Left ventricle myocardium superior (tissue), 1 donor: Measurements from ENCODE around the gene TRIM36. TPM values are rescaled to one million over a fixed set of nuclear protein-coding genes. Genes with fewer than 3 reads are reported as not detected.

Experiments used
- ATAC-seq: fragments of 200-7000 bp; cut with Tn5 transposase; one replicate; pipeline ENCODE4 v1.9.1; 2020; ENCODE audit warnings: mild to moderate bottlenecking, moderate library complexity
- DNase-seq: peaks from one replicate; pipeline ENCODE4 v3.0.0-alpha.2; 2020
- intact Hi-C: fragments of 100-400 bp; cut with micrococcal nuclease; formaldehyde crosslinking; loops from one replicate; pipeline ENCODE4 v1.11.0; 2022
- total RNA-seq: library from RNA; stranded (reverse); fragmentation: NEBNext Ultra II Directional; extraction: Animal tissue kit (Norgen Biotek cat#: 25700); gene quantifications from one replicate; pipeline ENCODE4 v1.2.1, GENCODE V29; 2021
- donor health status: DM: no; HTN: yes; CAD: no; lungs with severe emphysema.

TRIM36 gene
- total RNA-seq, 1 donor from 2014 or later = 0.50 TPM

DNA sequence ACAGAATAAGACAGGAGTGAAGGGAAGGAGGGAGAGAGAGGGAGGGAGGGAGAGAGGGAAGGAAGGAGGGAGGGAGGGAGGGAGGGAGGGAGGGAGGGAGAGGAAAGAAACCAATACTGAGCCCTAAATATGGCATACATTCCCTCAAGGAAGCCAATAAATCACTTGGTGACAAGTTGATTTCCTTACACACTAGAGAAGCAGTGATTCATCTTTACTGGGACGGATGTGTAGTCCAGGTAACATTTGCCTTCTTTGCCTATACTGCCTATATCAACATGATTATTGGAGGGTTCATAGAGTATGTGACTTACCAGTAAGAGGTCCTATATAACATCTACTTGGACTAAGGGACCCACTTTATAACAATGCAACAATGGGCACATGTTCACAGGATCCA lies 83.2 kb downstream of the TRIM36 start:
- intact Hi-C loops = no loop called here
- ATAC-seq (no peak), DNase-seq (no peak)

DNA sequence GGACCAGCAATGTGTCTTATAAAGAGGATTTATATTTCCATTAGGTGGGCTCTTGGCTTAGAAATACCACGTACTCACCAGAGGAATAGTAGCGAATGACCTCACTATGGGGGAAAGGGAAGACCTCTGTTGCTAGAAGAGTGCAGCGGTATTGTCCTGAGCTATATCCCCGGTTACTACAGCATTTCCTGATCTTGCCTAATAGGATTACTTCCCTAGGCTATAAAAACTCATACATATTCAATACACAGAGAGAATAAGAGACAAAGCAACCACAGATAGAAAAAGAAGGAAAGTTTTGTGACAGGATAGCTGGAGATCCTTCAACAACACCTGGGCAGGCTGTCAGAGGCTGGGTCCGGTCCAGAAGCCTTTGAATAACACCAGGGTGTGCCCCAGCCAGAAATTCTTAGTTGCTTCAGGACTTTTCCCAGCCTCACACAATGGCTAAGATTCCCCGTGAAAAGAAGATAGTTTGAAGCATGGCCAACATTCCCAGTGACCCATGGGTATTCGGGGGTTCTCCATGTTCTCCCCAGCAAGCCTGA lies 85.4 kb downstream of the TRIM36 start:
- ATAC-seq = peak; percentile 42
- peak; percentile 32 for DNase-seq
- intact Hi-C loops = no loop called here

GRCh38 chr5:115079924-115080623 lies 89.6 kb downstream of the TRIM36 start:
- ATAC-seq (no peak), DNase-seq (no peak)
- intact Hi-C loops = no loop called here

Other genes with a start within 250 kb of the TRIM36 start
- 23.4 TPM for gene PGGT1B, start 93.0 kb upstream of the TRIM36 start, total RNA-seq
- 4.6 TPM for gene CCDC112, start 126.7 kb upstream of the TRIM36 start, total RNA-seq